Pancreas (tissue), 10 donors: ENCODE data around the gene NAV3. TPM values are rescaled to one million over a fixed set of nuclear protein-coding genes. Genes with fewer than 3 reads are reported as not detected.

Source experiments
- ATAC-seq, 4 donors: fragments of 200-7000 bp; cut with Tn5 transposase; one replicate each; pipeline versions ENCODE4 v1.8.0 to v1.9.1; 2020; ENCODE audit warnings: mild to moderate bottlenecking in 4 of 4, moderate library complexity in 4 of 4
- DNase-seq, 6 donors: peaks; one replicate each; pipeline ENCODE4 v3.0.0-alpha.2; 2020
- FAIRE-seq: peaks from 2 replicates; lab custom pipeline; 2012; peaks lifted over from hg19 to GRCh38; lab: Jason Lieb, UNC
- H3K27ac ChIP-seq, 4 donors: fragments of 200-600 bp; sonication (generic); 1 replicate in 3 of 4; 2 replicates in 1 of 4; pipeline versions ENCODE4 v1.5.0 to v1.8.0; 2020
- H3K27me3 ChIP-seq, 4 donors: fragments of 200-600 bp; one replicate each; pipeline ENCODE4 v1.8.0; 2021
- H3K36me3 ChIP-seq, 3 donors: fragments of 200-600 bp; sonication (generic) in 1 of 3; one replicate each; pipeline versions ENCODE4 v1.5.0 to v1.8.0; 2020 to 2021
- H3K4me1 ChIP-seq, 3 donors: fragments of 200-600 bp; one replicate each; pipeline ENCODE4 v1.8.0; 2021
- H3K4me3 ChIP-seq, 4 donors: fragments of 200-600 bp; sonication (generic) in 2 of 4; one replicate each; pipeline versions ENCODE4 v1.5.0 to v1.8.0; 2020 to 2021
- H3K9me3 ChIP-seq, 4 donors: fragments of 200-600 bp; one replicate each; pipeline ENCODE4 v1.8.0; 2021
- WGBS, 2 donors: extraction: QIAGEN DNeasy Blood & Tissue Kit; methylation state at CpG; one replicate each; pipeline ENCODE4 v1.1.7; 2013; 5-methylcytosine and 5-hydroxymethylcytosine counted together
- intact Hi-C, 3 donors: fragments of 100-400 bp; cut with DNase I; formaldehyde crosslinking; loops; one replicate each; pipeline versions ENCODE4 v1.11.1 to v1.14.2; 2022
- polyA plus RNA-seq, 2 donors: library from polyadenylated mRNA; stranded (reverse); fragments of 200-250 nt; gene quantifications; one replicate each; pipeline ENCODE4 v1.2.3, GENCODE V29; 2013
- total RNA-seq, 6 donors: library from RNA; stranded (reverse); fragmentation: NEBNext Ultra II Directional in 4 of 6; extraction: Animal tissue kit (Norgen Biotek cat#: 25700) in 4 of 6; gene quantifications; one replicate each; pipeline versions ENCODE4 v1.2.1 to v1.2.4, GENCODE V29; 2021 to 2023
- TF ChIP-seq, protein P1 (sequence below), 4 donors: fragments of 200-600 bp; sonication (generic) in 3 of 4; IDR thresholded peaks; one replicate each; pipeline versions ENCODE4 v1.5.0 to v1.8.0; 2021; ENCODE audit warnings: antibody characterized with exemption in 4 of 4
- donor health status: healthy with polysubstance abuse.
- donor health status: DM: no; HTN: no; CAD: no; lungs with moderate emphysema.
- donor health status: DM: no; HTN: no; CAD: no.
- donor health status: control.
- donor health status: control.
- donor health status: Bipolar disorder and iron deficiency.
- donor health status: DM: yes; HTN: yes; CAD: no.
- donor health status: DM: no; HTN: no; CAD: no.
- donor health status: DM: no; HTN: no; CAD: no.
- donor health status: DM: yes; HTN: yes; CAD: no.

Gene NAV3
- total and polyA plus RNA-seq, 8 donors, result 0.46 to 3.7 (median 0.68) TPM

GRCh38 chr12:77915071-77915600 lies 84.4 kb downstream of the NAV3 start:
- no peak overlapping the region for H3K4me3 ChIP-seq
- H3K9me3 ChIP-seq, result no peaks in the 10 kb centered on the region
- no peaks in the 10 kb centered on the region for H3K36me3 ChIP-seq
- TF ChIP-seq, protein P1, sequence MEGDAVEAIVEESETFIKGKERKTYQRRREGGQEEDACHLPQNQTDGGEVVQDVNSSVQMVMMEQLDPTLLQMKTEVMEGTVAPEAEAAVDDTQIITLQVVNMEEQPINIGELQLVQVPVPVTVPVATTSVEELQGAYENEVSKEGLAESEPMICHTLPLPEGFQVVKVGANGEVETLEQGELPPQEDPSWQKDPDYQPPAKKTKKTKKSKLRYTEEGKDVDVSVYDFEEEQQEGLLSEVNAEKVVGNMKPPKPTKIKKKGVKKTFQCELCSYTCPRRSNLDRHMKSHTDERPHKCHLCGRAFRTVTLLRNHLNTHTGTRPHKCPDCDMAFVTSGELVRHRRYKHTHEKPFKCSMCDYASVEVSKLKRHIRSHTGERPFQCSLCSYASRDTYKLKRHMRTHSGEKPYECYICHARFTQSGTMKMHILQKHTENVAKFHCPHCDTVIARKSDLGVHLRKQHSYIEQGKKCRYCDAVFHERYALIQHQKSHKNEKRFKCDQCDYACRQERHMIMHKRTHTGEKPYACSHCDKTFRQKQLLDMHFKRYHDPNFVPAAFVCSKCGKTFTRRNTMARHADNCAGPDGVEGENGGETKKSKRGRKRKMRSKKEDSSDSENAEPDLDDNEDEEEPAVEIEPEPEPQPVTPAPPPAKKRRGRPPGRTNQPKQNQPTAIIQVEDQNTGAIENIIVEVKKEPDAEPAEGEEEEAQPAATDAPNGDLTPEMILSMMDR (IDR thresholded peaks at IDR 0.05), result no peak
- ATAC-seq (no peak), DNase-seq (no peak), FAIRE-seq (no peak)
- H3K27me3 ChIP-seq, result no peaks in the 10 kb centered on the region
- intact Hi-C loops, result no loop called here
- no peak overlapping the region for H3K27ac ChIP-seq
- 6 to 9% methylated on average over 1 of the region's 1 CpG for WGBS, 2 donors
- H3K4me1 ChIP-seq, result no peaks in the 10 kb centered on the region

GRCh38 chr12:77916276-77916675 lies 85.6 kb downstream of the NAV3 start:
- Histone ChIP-seq H3K4me1 (no peaks in the 10 kb centered on the region), H3K27me3 (no peaks in the 10 kb centered on the region), H3K27ac (no peak overlapping the region), H3K4me3 (no peak overlapping the region), H3K36me3 (no peaks in the 10 kb centered on the region), H3K9me3 (no peaks in the 10 kb centered on the region)
- WGBS, 2 donors, result 45 to 64% methylated on average over 2 of the region's 2 CpGs
- no peak for ATAC-seq
- DNase-seq, result no peak
- TF ChIP-seq, protein P1 (IDR thresholded peaks at IDR 0.05), result no peak
- FAIRE-seq, result no peak
- intact Hi-C loops, result no loop called here

DNA sequence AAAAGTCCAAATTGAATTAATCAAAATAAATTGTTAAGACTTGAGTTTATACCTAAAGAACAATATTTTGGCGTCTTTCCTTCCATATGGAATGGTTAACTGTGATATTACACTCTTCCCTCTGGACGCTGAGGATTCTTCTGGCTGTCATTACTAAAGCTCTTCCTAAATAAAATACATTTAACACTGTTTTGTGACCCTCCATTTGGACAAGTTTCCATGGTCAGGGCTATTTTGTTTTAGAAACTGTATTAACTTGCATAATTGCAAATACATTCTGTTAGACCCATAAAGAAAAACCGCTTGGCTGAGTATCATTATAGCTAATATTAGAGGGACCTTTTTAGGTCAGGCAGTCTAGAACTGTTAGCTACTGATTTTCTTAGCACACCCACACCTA lies 87.4 kb downstream of the NAV3 start:
- H3K4me1 ChIP-seq, result no peaks in the 10 kb centered on the region
- H3K27me3 ChIP-seq, result no peaks in the 10 kb centered on the region
- no peak overlapping the region for H3K27ac ChIP-seq
- DNase-seq, result no peak
- intact Hi-C loops, result no loop called here
- no peaks in the 10 kb centered on the region for H3K36me3 ChIP-seq
- TF ChIP-seq, protein P1 (IDR thresholded peaks at IDR 0.05), result no peak
- H3K4me3 ChIP-seq, result no peak overlapping the region
- 64 to 88% methylated on average over 3 of the region's 3 CpGs for WGBS, 2 donors
- no peak for ATAC-seq
- no peak for FAIRE-seq
- H3K9me3 ChIP-seq, result no peaks in the 10 kb centered on the region

GRCh38 chr12:77919450-77919849 lies 88.8 kb downstream of the NAV3 start:
- H3K9me3 ChIP-seq, result no peaks in the 10 kb centered on the region
- no peak for ATAC-seq
- H3K36me3 ChIP-seq, result no peaks in the 10 kb centered on the region
- TF ChIP-seq, protein P1 (IDR thresholded peaks at IDR 0.05), result no peak
- no peak overlapping the region for H3K27ac ChIP-seq
- no peaks in the 10 kb centered on the region for H3K4me1 ChIP-seq
- WGBS, 2 donors, result 71 to 91% methylated on average over 3 of the region's 3 CpGs
- no peak for DNase-seq
- H3K4me3 ChIP-seq, result no peak overlapping the region
- FAIRE-seq, result no peak
- H3K27me3 ChIP-seq, result no peaks in the 10 kb centered on the region
- intact Hi-C loops, result no loop called here

- DNase-seq (no peak), ATAC-seq (no peak), FAIRE-seq (no peak)
- Histone ChIP-seq H3K9me3 (no peaks in the 10 kb centered on the region), H3K4me3 (no peak overlapping the region), H3K27ac (no peak overlapping the region), H3K27me3 (no peaks in the 10 kb centered on the region), H3K4me1 (peaks cover 0 to 3% (median 0%) of the 10 kb centered on the region in 3 donors), H3K36me3 (no peaks in the 10 kb centered on the region)
- TF ChIP-seq, protein P1 (IDR thresholded peaks at IDR 0.05), result no peak
- 33 to 59% methylated on average over 1 of the region's 1 CpG for WGBS, 2 donors
- intact Hi-C loops, result loop anchor here in 2 of 3 donors (5.0 to 10.0 kb wide), 2 partner anchors 199 to 202 kb away; no protein-coding TSS in a partner anchor
Observed at GRCh38 chr12:77923882-77924281, 93.2 kb downstream of the NAV3 start.
